ENCODE results near the gene SEMA4B. TPM values are rescaled to one million over a fixed set of nuclear protein-coding genes. Genes with fewer than 3 reads are reported as not detected.
A peak's percentile ranks its signal among the peaks of the same experiment; 100 is the strongest.
"Not testable (repeated sequence)": the region's sequence is repeated elsewhere in the genome, so short reads cannot be mapped to it uniquely, and the experiment has no call there.

SEMA4B gene
- total RNA-seq, 1 experiment from 2014 or later, result 13.5 TPM

- no peak for DNase-seq (ENCODE audit: low spot score)
Measured at GRCh38 chr15:90261811-90262210, 60.7 kb downstream of the SEMA4B start.

- no peak for DNase-seq (ENCODE audit: low spot score)
Measured at GRCh38 chr15:90262426-90262825, 61.3 kb downstream of the SEMA4B start.

GRCh38 chr15:90264671-90265070, 63.5 kb downstream of the SEMA4B start:
- DNase-seq (ENCODE audit: low spot score), result no peak

- peak; percentile 88 for DNase-seq (ENCODE audit: low spot score)
Measured at GRCh38 chr15:90265271-90266060, 64.3 kb downstream of the SEMA4B start, which contains the start of gene NGRN. Gene NGRN, plus strand, starts transcription at chr15:90265672. Its CDS starts 41 bp downstream, at chr15:90265713.

- no peak for DNase-seq (ENCODE audit: low spot score)
Measured at GRCh38 chr15:90266061-90266431, 64.9 kb downstream of the SEMA4B start.

GRCh38 chr15:90266485-90266884, 65.4 kb downstream of the SEMA4B start:
- DNase-seq (ENCODE audit: low spot score), result no peak

- no peak for DNase-seq (ENCODE audit: low spot score)
Measured at GRCh38 chr15:90268415-90268814, 67.3 kb downstream of the SEMA4B start.

GRCh38 chr15:90270502-90271150, 69.5 kb downstream of the SEMA4B start:
- DNase-seq (ENCODE audit: low spot score), result no peak

- DNase-seq (ENCODE audit: low spot score), result no peak
Measured at GRCh38 chr15:90271459-90272166, 70.5 kb downstream of the SEMA4B start.

GRCh38 chr15:90278467-90278866, 77.3 kb downstream of the SEMA4B start:
- not testable (repeated sequence) for DNase-seq (ENCODE audit: low spot score)

Other genes starting within 250 kb of the SEMA4B start
- gene ZNF710, start 200.0 kb upstream of the SEMA4B start, total RNA-seq (2014; rRNA removed; shearing (Covaris generic)), result 4.7 and 8.4 TPM in 2 replicates
- gene IDH2, start 98.9 kb upstream of the SEMA4B start, total RNA-seq (2014; rRNA removed; shearing (Covaris generic)), result 43.2 and 48.5 TPM in 2 replicates
- 36.7 and 39.0 TPM in 2 replicates for gene CIB1, start 32.6 kb downstream of the SEMA4B start, total RNA-seq (2014; rRNA removed; shearing (Covaris generic))
- gene GDPGP1, start 32.9 kb downstream of the SEMA4B start, total RNA-seq (2014; rRNA removed; shearing (Covaris generic)), result 3.1 and 3.6 TPM in 2 replicates
- 0.06 TPM in 1 of 2 replicates, not detected in the other for gene TTLL13, start 48.2 kb downstream of the SEMA4B start, total RNA-seq (2014; rRNA removed; shearing (Covaris generic))
- 66.1 and 74.5 TPM in 2 replicates for gene NGRN, start 64.3 kb downstream of the SEMA4B start, total RNA-seq (2014; rRNA removed; shearing (Covaris generic))
- gene ZNF774, start 151.0 kb downstream of the SEMA4B start, total RNA-seq (2014; rRNA removed; shearing (Covaris generic)), result 0.23 and 0.48 TPM in 2 replicates
- 39.7 and 53.3 TPM in 2 replicates for gene IQGAP1, start 186.9 kb downstream of the SEMA4B start, total RNA-seq (2014; rRNA removed; shearing (Covaris generic))